Common myeloid progenitor, CD34-positive (primary cell): Measurements from ENCODE around the gene PCSK6.

Source experiments
- CTCF ChIA-PET: fragments of 350-600 bp; sonication (Branson Sonifier 250); formaldehyde crosslinking; loops from one replicate; lab custom pipeline; 2021; ENCODE audit warnings: antibody characterized with exemption; lab: Charles Lee
- POLR2A ChIA-PET: fragments of 350-600 bp; sonication (Branson Sonifier 250); formaldehyde crosslinking; loops from one replicate; lab custom pipeline; 2021; ENCODE audit warnings: antibody characterized with exemption; lab: Charles Lee
- DNase-seq, 3 donors: peaks; one replicate each; pipeline versions ENCODE4 v3.0.0 to v3.0.0-alpha.2; 2013
- H3K27ac ChIP-seq, 2 experiments: 1 replicate in 1 of 2; 2 replicates in 1 of 2; pipeline ENCODE4 v1.7.0; 2013; ENCODE audit warnings: inconsistent platforms in 2 of 2, low read length in 2 of 2, mild to moderate bottlenecking in 2 of 2, low read depth in 1 of 2, moderate library complexity in 1 of 2; ENCODE audit not compliant: severe bottlenecking in 2 of 2, insufficient read depth in 1 of 2, poor library complexity in 1 of 2
- H3K27me3 ChIP-seq, 5 experiments: replicated peaks in 2 of 5; 1 replicate in 3 of 5; 2 replicates in 2 of 5; pipeline versions ENCODE4 v1.6.1 to v1.7.0; 2013; ENCODE audit warnings: low read length in 4 of 5, mild to moderate bottlenecking in 2 of 5, moderate library complexity in 2 of 5, inconsistent platforms in 1 of 5; ENCODE audit not compliant: insufficient read depth in 5 of 5, control insufficient read depth in 4 of 5
- H3K36me3 ChIP-seq, 4 experiments: 1 replicate in 2 of 4; 2 replicates in 2 of 4; pipeline versions ENCODE4 v1.6.1 to v1.7.0; 2013; ENCODE audit warnings: low read length in 3 of 4, control low read depth in 1 of 4, mild to moderate bottlenecking in 1 of 4; ENCODE audit not compliant: control insufficient read depth in 4 of 4, insufficient read depth in 4 of 4
- H3K4me1 ChIP-seq, 4 experiments: 1 replicate in 3 of 4; 2 replicates in 1 of 4; pipeline versions ENCODE4 v1.6.1 to v1.7.1; 2013; ENCODE audit warnings: low read length in 3 of 4, mild to moderate bottlenecking in 3 of 4, control low read depth in 1 of 4, inconsistent platforms in 1 of 4, moderate library complexity in 1 of 4; ENCODE audit not compliant: control insufficient read depth in 4 of 4, insufficient read depth in 4 of 4; ENCODE audit errors: control extremely low read depth in 1 of 4
- H3K4me3 ChIP-seq, 7 experiments: 1 replicate in 4 of 7; 2 replicates in 3 of 7; pipeline versions ENCODE4 v1.5.1 to v1.7.0; 2013; ENCODE audit warnings: mild to moderate bottlenecking in 7 of 7, low read length in 6 of 7, moderate library complexity in 6 of 7, inconsistent platforms in 2 of 7, low read depth in 2 of 7, control low read depth in 1 of 7; ENCODE audit not compliant: insufficient read depth in 4 of 7, control insufficient read depth in 1 of 7; ENCODE audit errors: extremely low read depth in 1 of 7
- H3K9me3 ChIP-seq, 5 experiments: 1 replicate in 4 of 5; 2 replicates in 1 of 5; pipeline versions ENCODE4 v1.6.1 to v1.7.1; 2013; ENCODE audit warnings: low read length in 4 of 5, mild to moderate bottlenecking in 2 of 5, inconsistent platforms in 1 of 5, low read depth in 1 of 5, moderate library complexity in 1 of 5; ENCODE audit not compliant: control insufficient read depth in 4 of 5, insufficient read depth in 2 of 5; ENCODE audit errors: control extremely low read depth in 1 of 5
- WGBS: methylation state at CpG from one replicate; pipeline ENCODE4 v1.1.5; 2013; ENCODE audit not compliant: insufficient coverage; 5-methylcytosine and 5-hydroxymethylcytosine counted together

The PCSK6 gene

DNA sequence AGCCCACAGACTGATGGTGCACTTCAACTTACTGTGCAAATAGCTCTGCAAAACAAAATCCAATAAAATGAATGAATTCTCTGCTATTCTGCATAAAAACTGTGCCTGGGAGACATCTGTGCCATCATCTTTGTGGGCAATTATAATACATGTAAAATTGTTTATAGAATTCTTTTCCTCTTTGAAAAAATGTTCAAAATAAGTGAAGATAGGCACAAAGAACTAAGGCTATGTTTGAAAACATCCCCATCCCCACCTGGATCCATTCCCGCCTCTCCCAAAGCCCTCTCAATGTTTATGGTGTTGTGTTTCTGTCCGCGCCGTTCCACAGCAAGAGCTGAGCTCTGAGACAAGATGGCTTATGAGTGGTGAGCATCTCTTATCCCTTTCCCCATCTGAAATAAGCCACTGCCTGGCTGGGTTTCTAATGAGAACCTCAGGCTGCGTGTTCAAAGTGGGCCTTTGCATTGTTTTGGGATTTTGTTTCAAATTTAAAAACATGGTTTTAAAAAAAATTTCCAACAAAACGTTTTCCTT, 172.1 kb downstream of the PCSK6 start:
- peaks cover 0 to 17% (median 12%) of the 10 kb centered on the region in 4 experiments for H3K4me1 ChIP-seq
- ChIA-PET CTCF (interaction anchor here (1.1 to 4.8 kb wide), 6 partner anchors 9 to 185 kb away, joined by 3 to 40 read pairs (median 7); no protein-coding TSS in a partner anchor), POLR2A (no interaction called here)
- DNase-seq: no peak
- H3K27ac ChIP-seq: no peak overlapping the region
- no peaks in the 10 kb centered on the region for H3K36me3 ChIP-seq
- H3K4me3 ChIP-seq: no peak overlapping the region
- peaks cover 0 to 75% (median 19%) of the 10 kb centered on the region in 5 experiments for H3K27me3 ChIP-seq
- 83% methylated on average over 1 of the region's 6 CpGs for WGBS
- H3K9me3 ChIP-seq: no peaks in the 10 kb centered on the region

DNA sequence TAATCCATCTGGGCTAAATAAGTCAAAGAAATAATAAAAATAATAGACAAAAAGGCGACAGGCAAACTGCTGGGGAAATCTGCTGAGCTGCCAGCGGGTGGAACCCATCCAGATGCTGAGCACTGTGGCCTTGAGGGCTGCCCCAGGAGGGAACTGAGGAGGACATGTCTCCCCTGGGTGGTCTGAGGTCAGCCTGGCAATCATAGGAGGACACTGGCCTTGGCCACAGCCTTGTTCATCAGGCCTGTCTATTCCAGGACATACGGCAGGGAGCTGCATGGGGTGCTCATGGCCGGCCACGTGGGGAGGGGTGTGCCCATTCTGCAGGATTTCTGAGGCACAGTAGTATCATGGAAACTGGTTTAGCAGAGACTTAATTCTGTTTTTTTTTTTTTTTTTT, 173.0 kb downstream of the PCSK6 start:
- Histone ChIP-seq H3K9me3 (no peaks in the 10 kb centered on the region), H3K27ac (no peak overlapping the region), H3K4me3 (no peak overlapping the region), H3K36me3 (no peaks in the 10 kb centered on the region), H3K27me3 (peaks cover 0 to 66% (median 14%) of the 10 kb centered on the region in 5 experiments), H3K4me1 (peaks cover 0 to 17% (median 12%) of the 10 kb centered on the region in 4 experiments)
- 97% methylated on average over 3 of the region's 5 CpGs for WGBS
- ChIA-PET CTCF (interaction anchor here (1.1 to 4.8 kb wide), 4 partner anchors 12 to 323 kb away, joined by 3 to 40 read pairs (median 3); no protein-coding TSS in a partner anchor), POLR2A (no interaction called here)
- no peak for DNase-seq

DNA sequence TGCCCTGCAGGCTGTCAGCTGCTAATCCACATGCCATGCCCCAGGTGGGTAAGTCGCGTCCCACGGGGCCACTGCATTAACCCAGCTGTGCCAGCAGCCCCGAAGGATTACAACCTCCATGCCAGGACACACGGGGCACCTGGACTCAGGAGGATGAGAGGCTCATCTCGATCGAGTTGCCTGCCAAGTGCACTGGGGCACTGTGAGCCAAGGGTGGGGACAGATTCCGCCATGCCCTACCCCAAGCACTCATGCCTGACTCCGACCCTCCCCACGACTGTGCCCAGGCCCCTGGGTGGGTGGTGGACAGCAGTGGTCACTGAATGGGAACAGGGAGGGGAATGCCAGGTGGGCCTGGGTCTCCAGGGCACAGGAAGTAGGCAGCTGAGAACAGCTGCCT, 173.8 kb downstream of the PCSK6 start:
- H3K4me1 ChIP-seq: peaks cover 0 to 11% (median 7%) of the 10 kb centered on the region in 4 experiments
- H3K27ac ChIP-seq: no peak overlapping the region
- peaks cover 0 to 59% (median 15%) of the 10 kb centered on the region in 5 experiments for H3K27me3 ChIP-seq
- no peaks in the 10 kb centered on the region for H3K9me3 ChIP-seq
- H3K4me3 ChIP-seq: no peak overlapping the region
- POLR2A ChIA-PET: no interaction called here
- CTCF ChIA-PET: interaction anchor here (0.8 to 1.4 kb wide), 4 partner anchors 13 to 324 kb away, joined by 3 to 4 read pairs (median 3); no protein-coding TSS in a partner anchor
- DNase-seq: no peak
- WGBS: 96% methylated on average over 7 of the region's 10 CpGs
- H3K36me3 ChIP-seq: no peaks in the 10 kb centered on the region

DNA sequence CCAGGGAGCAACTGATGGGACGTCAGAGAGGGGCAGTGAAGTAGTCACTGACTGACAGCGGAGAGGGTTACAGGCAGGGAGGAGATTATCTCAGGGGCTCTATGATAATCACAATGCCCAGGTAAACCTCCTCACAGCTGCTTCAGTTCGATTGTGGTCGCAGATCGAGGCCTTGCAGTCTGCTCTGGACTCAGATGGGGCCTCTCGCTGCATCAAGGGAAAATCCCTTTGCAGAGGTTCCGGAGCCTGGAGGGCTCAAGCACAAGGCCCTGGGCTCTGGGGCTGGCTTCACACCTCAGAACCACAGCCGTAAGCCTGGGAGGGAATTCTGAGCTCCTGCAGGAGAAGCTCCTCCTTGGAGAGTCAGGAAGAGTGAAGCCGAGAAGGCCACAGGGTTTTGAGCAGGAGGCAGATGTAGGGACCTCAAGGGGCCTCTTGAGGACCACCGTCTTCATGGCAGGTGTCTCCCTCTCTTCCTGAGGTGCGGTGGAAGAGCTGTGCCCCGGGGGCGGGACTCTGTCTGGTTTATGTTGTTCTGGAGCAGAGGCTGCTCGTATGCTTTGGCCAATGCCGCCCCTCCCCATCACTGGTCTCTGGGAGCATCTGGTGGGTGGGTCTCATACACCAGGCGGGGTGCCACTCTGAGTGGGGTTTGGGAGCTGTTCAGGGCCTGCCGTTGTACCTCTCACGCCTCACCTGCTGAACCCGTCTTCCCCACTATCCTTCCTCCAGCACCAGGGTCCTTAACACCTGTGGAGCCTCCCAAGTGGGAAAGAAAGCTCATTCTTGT, 175.0 kb downstream of the PCSK6 start:
- Histone ChIP-seq H3K4me3 (no peak overlapping the region), H3K36me3 (no peaks in the 10 kb centered on the region), H3K9me3 (no peaks in the 10 kb centered on the region), H3K27me3 (peaks cover 0 to 64% (median 16%) of the 10 kb centered on the region in 5 experiments), H3K27ac (no peak overlapping the region), H3K4me1 (peaks cover 0 to 1% (median under 1%) of the 10 kb centered on the region in 4 experiments)
- ChIA-PET POLR2A (no interaction called here), CTCF (interaction anchor here (0.8 kb wide), 1 partner anchor 188 kb away, joined by 4 read pairs; no protein-coding TSS in a partner anchor)
- no peak for DNase-seq
- WGBS: 95% methylated on average over 19 of the region's 19 CpGs

DNA sequence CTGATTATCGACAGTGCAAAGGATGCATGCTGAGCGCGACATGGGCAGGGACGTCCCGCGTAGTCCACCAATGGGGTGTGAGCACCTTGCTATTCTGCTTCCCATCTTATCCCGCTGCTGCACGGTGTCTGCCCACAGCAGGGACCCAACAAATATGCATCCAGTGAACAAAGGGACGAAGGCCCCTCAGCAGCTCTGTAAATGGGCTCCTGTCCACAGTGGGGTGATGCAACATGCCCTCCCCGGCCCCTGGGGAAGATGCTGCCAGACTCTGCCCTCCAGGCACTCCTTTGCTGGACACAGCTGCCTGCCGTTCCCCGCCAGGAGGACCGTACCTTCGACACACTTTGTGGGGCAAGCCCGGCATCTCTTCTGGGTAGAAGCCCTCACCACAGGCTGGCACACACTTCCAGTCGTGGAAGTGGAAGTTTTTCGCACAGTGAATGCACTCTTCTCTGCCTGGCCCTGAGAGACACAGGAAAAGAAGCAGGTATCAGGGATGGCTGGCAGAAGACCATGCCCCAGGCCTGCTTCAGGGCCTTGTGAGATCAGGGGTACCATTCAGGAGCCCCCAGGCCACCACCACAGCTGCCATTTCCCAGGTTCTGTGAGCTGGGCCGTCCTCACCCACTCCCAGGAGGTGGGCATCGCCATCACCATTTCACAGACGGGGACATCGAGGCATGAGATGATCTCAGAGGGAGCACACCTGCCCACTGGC, 176.3 kb downstream of the PCSK6 start:
- 95% methylated on average over 21 of the region's 21 CpGs for WGBS
- Histone ChIP-seq H3K27ac (no peak overlapping the region), H3K4me3 (no peak overlapping the region), H3K36me3 (no peaks in the 10 kb centered on the region), H3K27me3 (peaks cover 0 to 64% (median 16%) of the 10 kb centered on the region in 5 experiments), H3K9me3 (no peaks in the 10 kb centered on the region), H3K4me1 (no peaks in the 10 kb centered on the region)
- ChIA-PET CTCF (interaction anchor here (1.1 to 1.2 kb wide), 3 partner anchors 10 to 328 kb away, joined by 3 to 4 read pairs (median 3); no protein-coding TSS in a partner anchor), POLR2A (no interaction called here)
- DNase-seq: no peak

DNA sequence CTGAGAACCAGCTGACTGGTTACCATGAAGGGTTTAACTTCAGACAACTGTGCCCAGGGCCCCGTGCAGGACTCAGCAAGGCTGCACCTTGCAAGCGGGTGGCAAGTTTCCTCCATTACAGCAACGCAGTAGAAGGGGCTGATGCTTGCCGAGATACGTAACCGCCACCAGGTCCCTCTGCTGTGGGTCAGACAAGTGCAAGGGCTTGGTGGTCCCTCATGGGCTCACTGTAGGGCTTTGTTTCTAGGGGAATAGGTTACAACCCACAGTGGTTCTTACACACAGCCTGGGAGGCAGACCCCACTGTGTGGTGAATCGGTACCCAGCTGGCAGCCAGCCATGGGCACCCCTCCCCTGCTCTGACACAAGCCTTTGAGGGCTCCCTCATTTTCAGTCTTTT, 179.0 kb downstream of the PCSK6 start:
- 100% methylated on average over 6 of the region's 7 CpGs for WGBS
- no peaks in the 10 kb centered on the region for H3K36me3 ChIP-seq
- no peaks in the 10 kb centered on the region for H3K9me3 ChIP-seq
- ChIA-PET CTCF (interaction anchor here (0.8 kb wide), 1 partner anchor 10 kb away, joined by 3 read pairs; no protein-coding TSS in a partner anchor), POLR2A (no interaction called here)
- no peaks in the 10 kb centered on the region for H3K4me1 ChIP-seq
- H3K27me3 ChIP-seq: peaks cover 0 to 59% (median 7%) of the 10 kb centered on the region in 5 experiments
- no peak overlapping the region for H3K4me3 ChIP-seq
- no peak overlapping the region for H3K27ac ChIP-seq
- no peak for DNase-seq
